ENCODE results near the gene GPR132.

Gene GPR132

GRCh38 chr14:105046891-105047282 lies 18.3 kb downstream of the GPR132 start:
- CTCF ChIA-PET, result interaction anchor here (0.9 to 2.6 kb wide), 6 partner anchors 12 to 72 kb away, joined by 3 to 42 read pairs (median 5); partner anchors contain the start of gene CDCA4
- no peak for DNase-seq (ENCODE audit: extremely low spot score)
- POLR2A ChIA-PET, result no interaction called here
- TF ChIP-seq PKNOX1 (IDR thresholded peaks at IDR 0.05) (no peak), FOXA1 (IDR thresholded peaks at IDR 0.05) (no peak), L3MBTL2 (conservative IDR thresholded peaks at IDR 0.05) (no peak), LEF1 (IDR thresholded peaks at IDR 0.05; ENCODE audit: borderline replicate concordance) (no peak), BHLHE40 (IDR thresholded peaks at IDR 0.05; ENCODE audit: borderline replicate concordance) (no peak), ELF4 (IDR thresholded peaks at IDR 0.05) (no peak), TARDBP (IDR thresholded peaks at IDR 0.05) (no peak), FOXK2 (IDR thresholded peaks at IDR 0.05) (no peak), SUZ12 (IDR thresholded peaks at IDR 0.05) (no peak), FOXM1 (IDR thresholded peaks at IDR 0.05; ENCODE audit: borderline replicate concordance) (no peak), HDGF (IDR thresholded peaks at IDR 0.05; ENCODE audit: borderline replicate concordance) (no peak), SP1 (IDR thresholded peaks at IDR 0.05) (no peak), NFRKB (IDR thresholded peaks at IDR 0.05) (no peak), ARNT (IDR thresholded peaks at IDR 0.05) (no peak), ZNF384 (IDR thresholded peaks at IDR 0.05) (no peak), CTBP1 (IDR thresholded peaks at IDR 0.05; ENCODE audit: borderline replicate concordance) (no peak)

- peak; percentile 92 for DNase-seq (ENCODE audit: extremely low spot score)
- ChIA-PET CTCF (interaction anchor here (0.5 to 2.6 kb wide), 16 partner anchors 11 to 82 kb away, joined by 3 to 42 read pairs (median 4); partner anchors contain the start of genes CDCA4 and CLBA1), POLR2A (interaction anchor here (2.1 kb wide), 1 partner anchor 25 kb away, joined by 10 read pairs; the partner anchor contains the start of gene CDCA4)
- TF ChIP-seq FOXA1 (IDR thresholded peaks at IDR 0.05) (no peak), PKNOX1 (IDR thresholded peaks at IDR 0.05) (no peak), ARNT (IDR thresholded peaks at IDR 0.05) (no peak), FOXM1 (IDR thresholded peaks at IDR 0.05; ENCODE audit: borderline replicate concordance) (no peak), SP1 (IDR thresholded peaks at IDR 0.05) (no peak), TARDBP (IDR thresholded peaks at IDR 0.05) (peak; percentile 64; the same call in 1 of the 2 replicates)
Observed at GRCh38 chr14:105045710-105046326, 19.4 kb downstream of the GPR132 start.

DNA sequence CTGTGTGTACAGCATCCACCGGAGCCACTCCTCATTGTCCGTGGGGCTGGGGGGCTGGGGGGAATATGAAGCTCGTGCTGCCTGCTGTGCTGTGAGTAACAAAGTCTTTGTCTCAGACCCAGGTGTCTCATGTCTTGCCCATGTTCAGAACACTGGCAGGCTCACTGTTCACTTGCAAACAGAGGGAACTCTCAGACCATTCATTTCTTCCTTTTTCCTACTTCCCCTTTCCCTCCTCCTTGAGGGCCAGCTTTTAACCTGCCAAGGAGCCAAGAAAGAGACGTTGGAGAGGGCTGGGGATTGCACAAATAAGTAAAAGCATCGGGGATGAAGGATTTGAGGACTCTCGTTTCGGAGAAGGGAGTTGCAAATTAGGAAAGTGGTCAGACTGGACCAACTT lies 21.6 kb downstream of the GPR132 start:
- ChIA-PET CTCF (interaction anchor here (0.9 to 1.8 kb wide), 5 partner anchors 10 to 70 kb away, joined by 3 to 4 read pairs (median 3); no protein-coding TSS in a partner anchor), POLR2A (interaction anchor here (0.8 to 2.1 kb wide), 2 partner anchors 10 to 22 kb away, joined by 3 to 10 read pairs; partner anchors contain the start of gene CDCA4)
- no peak for DNase-seq (ENCODE audit: extremely low spot score)
- TF ChIP-seq ARNT (IDR thresholded peaks at IDR 0.05) (no peak), CTBP1 (IDR thresholded peaks at IDR 0.05; ENCODE audit: borderline replicate concordance) (no peak), ELF4 (IDR thresholded peaks at IDR 0.05) (no peak), BHLHE40 (IDR thresholded peaks at IDR 0.05; ENCODE audit: borderline replicate concordance) (no peak)

GRCh38 chr14:105042813-105043212 lies 22.4 kb downstream of the GPR132 start:
- ChIA-PET CTCF (interaction anchor here (0.9 to 1.8 kb wide), 3 partner anchors 11 to 68 kb away, joined by 3 to 4 read pairs (median 3); no protein-coding TSS in a partner anchor), POLR2A (interaction anchor here (0.8 to 2.3 kb wide), 2 partner anchors 21 to 57 kb away, joined by 3 to 12 read pairs; partner anchors contain the start of genes CDCA4 and CLBA1)
- DNase-seq (ENCODE audit: extremely low spot score), result no peak
- TF ChIP-seq BHLHE40 (IDR thresholded peaks at IDR 0.05; ENCODE audit: borderline replicate concordance) (no peak), ELF4 (IDR thresholded peaks at IDR 0.05) (no peak), ZNF384 (IDR thresholded peaks at IDR 0.05) (no peak), LEF1 (IDR thresholded peaks at IDR 0.05; ENCODE audit: borderline replicate concordance) (no peak), FOXM1 (IDR thresholded peaks at IDR 0.05; ENCODE audit: borderline replicate concordance) (no peak), ARNT (IDR thresholded peaks at IDR 0.05) (no peak), L3MBTL2 (conservative IDR thresholded peaks at IDR 0.05) (no peak), SP1 (IDR thresholded peaks at IDR 0.05) (no peak), CTBP1 (IDR thresholded peaks at IDR 0.05; ENCODE audit: borderline replicate concordance) (no peak), PKNOX1 (IDR thresholded peaks at IDR 0.05) (no peak), TARDBP (IDR thresholded peaks at IDR 0.05) (no peak), FOXK2 (IDR thresholded peaks at IDR 0.05) (no peak), HDGF (IDR thresholded peaks at IDR 0.05; ENCODE audit: borderline replicate concordance) (no peak), NFRKB (IDR thresholded peaks at IDR 0.05) (no peak), SUZ12 (IDR thresholded peaks at IDR 0.05) (no peak)

- ChIA-PET POLR2A (interaction anchor here (0.8 to 2.3 kb wide), 2 partner anchors 21 to 57 kb away, joined by 3 to 12 read pairs; partner anchors contain the start of genes CDCA4 and CLBA1), CTCF (no interaction called here)
- no peak for DNase-seq (ENCODE audit: extremely low spot score)
- no peak for TF ChIP-seq FOXM1 (IDR thresholded peaks at IDR 0.05; ENCODE audit: borderline replicate concordance)
- no peak for TF ChIP-seq ELF4 (IDR thresholded peaks at IDR 0.05)
- no peak for TF ChIP-seq FOXA1 (IDR thresholded peaks at IDR 0.05)
- TF ChIP-seq PKNOX1 (IDR thresholded peaks at IDR 0.05), result no peak
- TF ChIP-seq NFRKB (IDR thresholded peaks at IDR 0.05), result no peak
- TF ChIP-seq L3MBTL2 (conservative IDR thresholded peaks at IDR 0.05), result no peak
- no peak for TF ChIP-seq ZNF384 (IDR thresholded peaks at IDR 0.05)
- no peak for TF ChIP-seq TARDBP (IDR thresholded peaks at IDR 0.05)
- no peak for TF ChIP-seq ARNT (IDR thresholded peaks at IDR 0.05)
- no peak for TF ChIP-seq SUZ12 (IDR thresholded peaks at IDR 0.05)
Observed at GRCh38 chr14:105041841-105042765, 23.1 kb downstream of the GPR132 start.
